Measurements from ENCODE around the gene QPCT. TPM values are rescaled to one million over a fixed set of nuclear protein-coding genes. Genes with fewer than 3 reads are reported as not detected.

The QPCT gene
- total RNA-seq, 1 donor from 2014 or later, result 33.8 TPM

GRCh38 chr2:37324786-37325624, 19.4 kb upstream of the QPCT start, which contains the start of gene PRKD3:
Gene PRKD3, minus strand, starts transcription at chr2:37324833. Its CDS starts 8,309 bp downstream, at chr2:37316524.
- peak; percentile 76 for DNase-seq

- DNase-seq, result no peak
Observed at GRCh38 chr2:37325625-37326071, 18.8 kb upstream of the QPCT start.

GRCh38 chr2:37326285-37326684, 18.1 kb upstream of the QPCT start:
- DNase-seq, result peak; percentile 85

GRCh38 chr2:37326866-37327634, 17.4 kb upstream of the QPCT start:
- DNase-seq, result no peak

GRCh38 chr2:37330681-37331080, 13.7 kb upstream of the QPCT start:
- no peak for DNase-seq

GRCh38 chr2:37332560-37332959, 11.9 kb upstream of the QPCT start:
- no peak for DNase-seq

- no peak for DNase-seq
Observed at GRCh38 chr2:37333256-37333655, 11.2 kb upstream of the QPCT start.

GRCh38 chr2:37335604-37336003, 8.8 kb upstream of the QPCT start:
- DNase-seq, result no peak

GRCh38 chr2:37337620-37338280, 6.7 kb upstream of the QPCT start:
- DNase-seq, result no peak

- DNase-seq, result no peak
Observed at GRCh38 chr2:37338933-37339332, 5.5 kb upstream of the QPCT start.

- DNase-seq, result no peak
Observed at GRCh38 chr2:37340637-37341036, 3.8 kb upstream of the QPCT start.

GRCh38 chr2:37342591-37343220, 1.7 kb upstream of the QPCT start:
- DNase-seq, result peak; percentile 61

- peak; percentile 66 for DNase-seq
Observed at GRCh38 chr2:37343537-37344434, 644 bp upstream of the QPCT start.

GRCh38 chr2:37348155-37348554, 3.7 kb downstream of the QPCT start:
- DNase-seq, result no peak

- no peak for DNase-seq
Observed at GRCh38 chr2:37349231-37349860, 4.9 kb downstream of the QPCT start.

- no peak for DNase-seq
Observed at GRCh38 chr2:37350034-37350433, 5.6 kb downstream of the QPCT start.

GRCh38 chr2:37354531-37354930, 10.1 kb downstream of the QPCT start:
- DNase-seq, result no peak

- no peak for DNase-seq
Observed at GRCh38 chr2:37355735-37356134, 11.3 kb downstream of the QPCT start.

GRCh38 chr2:37356299-37356698, 11.9 kb downstream of the QPCT start:
- DNase-seq, result no peak

GRCh38 chr2:37357069-37357468, 12.6 kb downstream of the QPCT start:
- DNase-seq, result peak; percentile 40

- DNase-seq, result peak; percentile 40
Observed at GRCh38 chr2:37357530-37357929, 13.1 kb downstream of the QPCT start.

Measured in skin of body (tissue), 2 donors.